ENCODE results near the gene PLSCR4.
"Not testable (repeated sequence)": the region's sequence is repeated elsewhere in the genome, so short reads cannot be mapped to it uniquely, and the experiment has no call there.

Gene PLSCR4

GRCh38 chr3:146246526-146246925 is 4.4 kb downstream of the PLSCR4 start:
- no peak for DNase-seq

- no peak for DNase-seq
These were observed 7.3 kb downstream of the PLSCR4 start for GRCh38 chr3:146243559-146243958.

GRCh38 chr3:146241523-146242240 is 9.2 kb downstream of the PLSCR4 start:
- no peak for DNase-seq

- DNase-seq, result no peak
These were observed 17.4 kb downstream of the PLSCR4 start for GRCh38 chr3:146233487-146233886.

GRCh38 chr3:146227486-146227885 is 23.4 kb downstream of the PLSCR4 start:
- no peak for DNase-seq

- DNase-seq, result no peak
These were observed 24.0 kb downstream of the PLSCR4 start for GRCh38 chr3:146226881-146227280.

GRCh38 chr3:146225458-146225857 is 25.4 kb downstream of the PLSCR4 start:
- DNase-seq, result not testable (repeated sequence)

GRCh38 chr3:146223401-146224373 is 27.2 kb downstream of the PLSCR4 start:
- no peak for DNase-seq

GRCh38 chr3:146222204-146223046 is 28.5 kb downstream of the PLSCR4 start:
- DNase-seq, result no peak

GRCh38 chr3:146221276-146221675 is 29.6 kb downstream of the PLSCR4 start:
- DNase-seq, result no peak

GRCh38 chr3:146218880-146219866 is 31.7 kb downstream of the PLSCR4 start:
- peak; percentile 25 for DNase-seq

- DNase-seq, result no peak
These were observed 33.6 kb downstream of the PLSCR4 start for GRCh38 chr3:146217324-146217723.

GRCh38 chr3:146214493-146214892 is 36.4 kb downstream of the PLSCR4 start:
- no peak for DNase-seq

- no peak for DNase-seq
These were observed 41.5 kb downstream of the PLSCR4 start for GRCh38 chr3:146209371-146209770.

- DNase-seq, result no peak
These were observed 47.1 kb downstream of the PLSCR4 start for GRCh38 chr3:146203776-146204175.

- DNase-seq, result no peak
These were observed 50.3 kb downstream of the PLSCR4 start for GRCh38 chr3:146200461-146201220.

GRCh38 chr3:146199762-146200161 is 51.1 kb downstream of the PLSCR4 start:
- DNase-seq, result no peak

- DNase-seq, result no peak
These were observed 54.1 kb downstream of the PLSCR4 start for GRCh38 chr3:146196789-146197188.

GRCh38 chr3:146195605-146196004 is 55.3 kb downstream of the PLSCR4 start:
- DNase-seq, result no peak

GRCh38 chr3:146195030-146195429 is 55.9 kb downstream of the PLSCR4 start:
- DNase-seq, result no peak

- DNase-seq, result no peak
These were observed 59.9 kb downstream of the PLSCR4 start for GRCh38 chr3:146191051-146191450.
